ENCODE results near the gene TMEM165. TPM values are rescaled to one million over a fixed set of nuclear protein-coding genes. Genes with fewer than 3 reads are reported as not detected.
A peak's percentile ranks its signal among the peaks of the same experiment; 100 is the strongest.

Gene TMEM165
- total and polyA plus RNA-seq, 9 of the 15 experiments (the other 6 are each of a cell fraction or from before 2014, with no cell fraction given) = 21.3 to 145 (median 96.8) TPM

DNA sequence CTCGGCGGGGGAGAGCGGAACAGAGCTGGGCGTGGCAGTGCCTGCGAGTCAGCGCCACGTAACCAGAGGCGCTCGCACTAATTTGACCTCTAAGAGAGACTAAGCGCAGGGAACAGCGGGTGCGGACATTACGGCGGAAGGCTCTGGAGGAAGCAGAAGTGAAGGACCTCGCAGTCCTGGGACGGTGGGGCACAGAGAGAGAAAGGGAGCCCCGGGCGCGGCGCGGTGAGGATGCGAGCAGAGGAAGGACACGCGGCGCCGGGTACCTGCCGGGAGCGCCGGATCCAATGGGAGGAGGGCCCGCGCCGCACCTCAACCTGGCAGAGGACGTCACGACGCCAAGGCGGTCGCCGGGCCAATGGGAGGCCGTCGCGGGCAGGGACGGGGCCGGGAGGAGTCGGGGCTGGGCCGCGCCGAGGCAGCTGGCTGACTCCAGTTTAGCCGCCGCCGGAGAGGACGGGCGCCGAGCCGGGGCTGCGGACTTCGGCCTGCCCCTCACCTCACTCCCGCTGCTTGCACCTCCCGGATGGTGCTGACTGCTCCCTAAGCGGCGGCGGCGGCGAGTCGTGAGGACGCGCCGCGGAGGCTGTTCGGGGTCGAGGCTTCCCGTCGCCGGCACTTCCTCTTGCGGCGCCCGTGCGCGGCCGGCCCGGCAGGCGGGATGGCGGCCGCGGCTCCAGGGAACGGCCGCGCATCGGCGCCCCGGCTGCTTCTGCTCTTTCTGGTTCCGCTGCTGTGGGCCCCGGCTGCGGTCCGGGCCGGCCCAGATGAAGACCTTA lies at the start of gene TMEM165 (continued):
- TF ChIP-seq CC2D1A (IDR thresholded peaks at IDR 0.05) (no peak), YBX1 (IDR thresholded peaks at IDR 0.05) (no peak), DPF2 (IDR thresholded peaks at IDR 0.05) (peak; percentile 51; the same call in 1 of the 2 replicates), ERF (CRISPR knock-in tag; IDR thresholded peaks at IDR 0.05) (0 out of 2 replicates have a peak, but pooled peaks have one; percentile 29), ZNF354B (CRISPR knock-in tag; IDR thresholded peaks at IDR 0.05) (no peak), CTCF (IDR thresholded peaks at IDR 0.05 in 2 of 3, conservative IDR thresholded peaks at IDR 0.05 in 1 of 3; ENCODE audit: insufficient read depth in 2 of 3, low read depth in 1 of 3, low read length in 3 of 3) (0 out of 6 replicates have a peak, but pooled peaks of 1 of the 3 experiments have one; percentile 4), HMG20B (CRISPR knock-in tag; IDR thresholded peaks at IDR 0.05) (no peak), GATA2 (CRISPR knock-in tag; IDR thresholded peaks at IDR 0.05) (no peak), BRD4 (IDR thresholded peaks at IDR 0.05) (peak; percentile 55; the same call in 1 of the 2 replicates), MTA2 (IDR thresholded peaks at IDR 0.05; ENCODE audit: low read depth) (no peak), SETDB1 (IDR thresholded peaks at IDR 0.05; ENCODE audit: low read length) (no peak), CGGBP1 (CRISPR knock-in tag; IDR thresholded peaks at IDR 0.05) (0 out of 2 replicates have a peak, but pooled peaks have one; percentile 19), ATF7 (IDR thresholded peaks at IDR 0.05) (peak; percentile 76), ZNF707 (CRISPR knock-in tag; conservative IDR thresholded peaks at IDR 0.05) (no peak), HNRNPL (IDR thresholded peaks at IDR 0.05; ENCODE audit: low read depth, low read length) (peak; percentile 69), PPARD (CRISPR knock-in tag; IDR thresholded peaks at IDR 0.05) (no peak), FOS (IDR thresholded peaks at IDR 0.05; ENCODE audit: extremely low read depth, insufficient read length) (no peak), ZNF263 (CRISPR knock-in tag; IDR thresholded peaks at IDR 0.05; ENCODE audit: borderline replicate concordance) (no peak), BCL6 (CRISPR knock-in tag; IDR thresholded peaks at IDR 0.05) (no peak)
- TF ChIP-seq, protein P1, sequence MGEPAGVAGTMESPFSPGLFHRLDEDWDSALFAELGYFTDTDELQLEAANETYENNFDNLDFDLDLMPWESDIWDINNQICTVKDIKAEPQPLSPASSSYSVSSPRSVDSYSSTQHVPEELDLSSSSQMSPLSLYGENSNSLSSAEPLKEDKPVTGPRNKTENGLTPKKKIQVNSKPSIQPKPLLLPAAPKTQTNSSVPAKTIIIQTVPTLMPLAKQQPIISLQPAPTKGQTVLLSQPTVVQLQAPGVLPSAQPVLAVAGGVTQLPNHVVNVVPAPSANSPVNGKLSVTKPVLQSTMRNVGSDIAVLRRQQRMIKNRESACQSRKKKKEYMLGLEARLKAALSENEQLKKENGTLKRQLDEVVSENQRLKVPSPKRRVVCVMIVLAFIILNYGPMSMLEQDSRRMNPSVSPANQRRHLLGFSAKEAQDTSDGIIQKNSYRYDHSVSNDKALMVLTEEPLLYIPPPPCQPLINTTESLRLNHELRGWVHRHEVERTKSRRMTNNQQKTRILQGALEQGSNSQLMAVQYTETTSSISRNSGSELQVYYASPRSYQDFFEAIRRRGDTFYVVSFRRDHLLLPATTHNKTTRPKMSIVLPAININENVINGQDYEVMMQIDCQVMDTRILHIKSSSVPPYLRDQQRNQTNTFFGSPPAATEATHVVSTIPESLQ (CRISPR knock-in tag; IDR thresholded peaks at IDR 0.05) = peak; percentile 26; the same call in 1 of the 2 replicates
- TF ChIP-seq, protein P2, sequence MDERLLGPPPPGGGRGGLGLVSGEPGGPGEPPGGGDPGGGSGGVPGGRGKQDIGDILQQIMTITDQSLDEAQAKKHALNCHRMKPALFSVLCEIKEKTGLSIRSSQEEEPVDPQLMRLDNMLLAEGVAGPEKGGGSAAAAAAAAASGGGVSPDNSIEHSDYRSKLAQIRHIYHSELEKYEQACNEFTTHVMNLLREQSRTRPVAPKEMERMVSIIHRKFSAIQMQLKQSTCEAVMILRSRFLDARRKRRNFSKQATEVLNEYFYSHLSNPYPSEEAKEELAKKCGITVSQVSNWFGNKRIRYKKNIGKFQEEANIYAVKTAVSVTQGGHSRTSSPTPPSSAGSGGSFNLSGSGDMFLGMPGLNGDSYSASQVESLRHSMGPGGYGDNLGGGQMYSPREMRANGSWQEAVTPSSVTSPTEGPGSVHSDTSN (CRISPR knock-in tag; IDR thresholded peaks at IDR 0.05; ENCODE audit: low read depth) = no peak
- TF ChIP-seq, protein P2 (tag; conservative IDR thresholded peaks at IDR 0.05; ENCODE audit: low read depth) = no peak
